AG09309 (cell line): Measurements from ENCODE around the gene GPA33.

Experiments
- DNase-seq: peaks from one replicate; pipeline ENCODE4 v3.0.0-alpha.2; 2010; ENCODE audit warnings: low read depth
- H3K4me3 ChIP-seq: 2 replicates; pipeline ENCODE4 v1.5.1; 2011; ENCODE audit warnings: mild to moderate bottlenecking, low read depth, low read length, moderate library complexity; ENCODE audit not compliant: control insufficient read depth
- TF ChIP-seq, protein P1 (sequence below): IDR thresholded peaks from 2 replicates; pipeline ENCODE4 v1.5.1; 2011; ENCODE audit warnings: mild to moderate bottlenecking, low read depth, low read length, inconsistent platforms; ENCODE audit not compliant: insufficient read depth, control insufficient read depth; ENCODE audit errors: missing control alignments

Gene GPA33

GRCh38 chr1:167135281-167135840 lies 45.2 kb upstream of the GPA33 start:
- DNase-seq: no peak
- H3K4me3 ChIP-seq: no peak overlapping the region
- TF ChIP-seq, protein P1, sequence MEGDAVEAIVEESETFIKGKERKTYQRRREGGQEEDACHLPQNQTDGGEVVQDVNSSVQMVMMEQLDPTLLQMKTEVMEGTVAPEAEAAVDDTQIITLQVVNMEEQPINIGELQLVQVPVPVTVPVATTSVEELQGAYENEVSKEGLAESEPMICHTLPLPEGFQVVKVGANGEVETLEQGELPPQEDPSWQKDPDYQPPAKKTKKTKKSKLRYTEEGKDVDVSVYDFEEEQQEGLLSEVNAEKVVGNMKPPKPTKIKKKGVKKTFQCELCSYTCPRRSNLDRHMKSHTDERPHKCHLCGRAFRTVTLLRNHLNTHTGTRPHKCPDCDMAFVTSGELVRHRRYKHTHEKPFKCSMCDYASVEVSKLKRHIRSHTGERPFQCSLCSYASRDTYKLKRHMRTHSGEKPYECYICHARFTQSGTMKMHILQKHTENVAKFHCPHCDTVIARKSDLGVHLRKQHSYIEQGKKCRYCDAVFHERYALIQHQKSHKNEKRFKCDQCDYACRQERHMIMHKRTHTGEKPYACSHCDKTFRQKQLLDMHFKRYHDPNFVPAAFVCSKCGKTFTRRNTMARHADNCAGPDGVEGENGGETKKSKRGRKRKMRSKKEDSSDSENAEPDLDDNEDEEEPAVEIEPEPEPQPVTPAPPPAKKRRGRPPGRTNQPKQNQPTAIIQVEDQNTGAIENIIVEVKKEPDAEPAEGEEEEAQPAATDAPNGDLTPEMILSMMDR: no peak

DNA sequence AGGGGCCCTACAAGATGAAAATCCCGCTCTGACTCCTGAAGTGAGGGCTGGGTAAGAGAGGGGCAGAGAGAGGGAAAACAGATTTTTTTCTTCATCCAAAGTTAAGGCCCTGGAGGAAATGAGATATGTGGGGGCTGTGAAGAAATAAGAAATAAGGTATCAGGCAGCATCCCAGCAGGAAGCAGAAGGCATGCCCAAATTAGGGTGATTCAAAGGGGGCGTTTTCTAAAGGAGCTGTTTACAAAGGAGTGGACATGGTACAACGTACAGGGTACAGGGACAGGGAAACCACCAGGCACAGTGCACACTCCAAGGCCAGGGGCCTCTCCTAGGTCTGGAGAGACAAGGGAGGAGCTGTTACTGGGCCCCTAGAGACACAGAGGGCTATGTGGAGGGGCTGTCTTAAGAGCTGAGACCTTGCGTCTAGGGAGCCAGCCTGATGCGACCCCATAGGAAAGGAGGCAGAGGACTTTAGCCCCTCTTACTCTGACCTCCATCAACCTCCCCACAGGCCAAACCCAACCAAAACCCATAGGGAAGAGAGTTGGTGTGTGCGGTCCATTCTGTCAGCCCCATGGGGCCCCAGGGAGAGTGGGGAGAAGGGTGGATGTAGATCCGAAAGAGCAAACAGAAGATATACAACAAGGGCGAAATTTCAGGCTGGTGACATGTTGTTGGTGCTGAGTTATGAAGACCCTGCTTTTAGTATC lies 42.3 kb upstream of the GPA33 start:
- no peak for DNase-seq
- no peak overlapping the region for H3K4me3 ChIP-seq
- TF ChIP-seq, protein P1: no peak

GRCh38 chr1:167130829-167131510 lies 40.8 kb upstream of the GPA33 start:
- DNase-seq: no peak
- no peak overlapping the region for H3K4me3 ChIP-seq
- TF ChIP-seq, protein P1: no peak

DNA sequence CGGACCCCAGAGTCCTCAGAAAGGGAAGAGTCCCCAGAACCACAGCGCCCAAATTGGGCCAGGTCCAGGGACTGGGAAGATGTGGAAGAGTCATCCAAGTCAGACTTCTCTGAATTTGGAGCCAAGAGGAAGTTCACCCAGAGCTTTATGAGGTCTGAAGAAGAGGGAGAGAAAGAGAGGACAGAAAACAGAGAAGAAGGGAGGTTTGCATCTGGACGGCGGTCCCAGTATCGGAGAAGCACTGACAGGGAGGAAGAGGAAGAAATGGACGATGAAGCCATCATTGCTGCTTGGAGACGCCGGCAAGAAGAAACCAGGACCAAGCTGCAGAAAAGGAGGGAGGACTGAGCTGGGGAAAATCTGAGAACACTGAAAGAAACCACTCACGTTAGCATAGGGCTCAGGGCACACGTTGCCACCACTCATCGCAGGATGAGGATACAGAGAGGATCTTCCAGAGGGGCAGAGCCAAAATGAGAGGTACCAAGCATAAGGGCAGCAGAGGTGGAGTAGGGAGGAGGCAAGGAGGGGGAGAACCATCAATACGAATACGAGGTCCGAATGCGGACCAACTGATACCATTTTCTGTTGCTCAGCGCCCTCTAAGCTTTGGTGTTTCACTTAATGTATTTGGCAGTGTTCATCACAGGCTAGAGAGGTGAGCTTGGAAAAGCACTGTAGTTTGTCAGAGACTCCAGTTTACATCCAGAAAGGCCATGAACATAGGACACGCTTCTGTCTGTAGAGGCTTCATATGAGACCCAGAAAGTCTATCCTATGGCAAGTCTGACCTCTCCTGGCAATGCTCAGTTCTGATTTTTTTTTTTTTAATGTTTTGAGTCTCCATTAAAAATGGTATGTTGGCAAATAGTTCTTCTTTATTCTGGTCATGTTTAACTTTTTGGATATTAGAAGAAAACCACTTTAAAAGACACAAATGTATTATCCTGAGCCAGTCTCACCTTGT lies 38.4 kb upstream of the GPA33 start:
- no peak for DNase-seq
- TF ChIP-seq, protein P1: no peak
- H3K4me3 ChIP-seq: no peak overlapping the region

DNA sequence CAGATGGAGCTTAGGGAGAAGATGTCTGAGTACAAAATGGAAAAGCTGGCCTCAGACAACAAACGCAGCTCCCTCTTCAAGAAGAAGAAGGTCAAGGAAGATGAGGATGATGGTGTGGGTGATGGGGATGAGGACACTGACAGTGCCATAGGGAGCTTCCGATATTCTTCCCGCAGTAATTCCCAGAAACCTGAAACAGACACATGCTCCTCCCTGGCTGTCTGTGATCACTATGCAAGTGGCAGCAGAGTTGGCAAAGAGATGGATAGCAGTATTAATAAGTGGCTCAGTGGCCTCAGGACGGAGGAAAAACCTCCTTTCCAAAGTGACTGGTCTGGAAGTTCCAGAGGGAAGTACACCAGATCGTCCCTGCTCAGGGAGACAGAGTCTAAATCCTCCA lies 37.5 kb upstream of the GPA33 start:
- DNase-seq: no peak
- TF ChIP-seq, protein P1: no peak
- no peak overlapping the region for H3K4me3 ChIP-seq

DNA sequence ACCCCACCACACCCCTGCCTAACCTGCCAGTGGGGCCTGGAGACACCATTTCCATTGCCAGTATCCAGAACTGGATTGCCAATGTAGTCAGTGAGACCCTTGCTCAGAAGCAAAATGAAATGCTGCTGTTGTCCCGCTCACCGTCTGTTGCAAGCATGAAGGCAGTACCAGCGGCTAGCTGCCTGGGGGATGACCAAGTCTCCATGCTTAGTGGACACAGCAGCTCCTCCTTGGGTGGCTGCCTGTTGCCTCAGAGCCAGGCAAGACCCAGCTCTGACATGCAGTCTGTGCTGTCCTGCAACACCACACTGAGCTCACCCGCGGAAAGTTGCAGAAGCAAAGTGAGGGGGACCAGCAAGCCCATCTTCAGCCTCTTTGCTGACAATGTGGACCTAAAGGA lies 37.1 kb upstream of the GPA33 start:
- no peak for DNase-seq
- H3K4me3 ChIP-seq: no peak overlapping the region

More for the DNA sequence above, 37.1 kb upstream of the GPA33 start:
- TF ChIP-seq, protein P1: no peak
